T-helper 9 cell (primary cell): ENCODE results near the gene AEBP1.
"Not testable (repeated sequence)": the region's sequence is repeated elsewhere in the genome, so short reads cannot be mapped to it uniquely, and the experiment has no call there.

Source experiments
- DNase-seq: peaks from one replicate; pipeline ENCODE4 v3.0.0-alpha.2; 2020

Gene AEBP1

DNA sequence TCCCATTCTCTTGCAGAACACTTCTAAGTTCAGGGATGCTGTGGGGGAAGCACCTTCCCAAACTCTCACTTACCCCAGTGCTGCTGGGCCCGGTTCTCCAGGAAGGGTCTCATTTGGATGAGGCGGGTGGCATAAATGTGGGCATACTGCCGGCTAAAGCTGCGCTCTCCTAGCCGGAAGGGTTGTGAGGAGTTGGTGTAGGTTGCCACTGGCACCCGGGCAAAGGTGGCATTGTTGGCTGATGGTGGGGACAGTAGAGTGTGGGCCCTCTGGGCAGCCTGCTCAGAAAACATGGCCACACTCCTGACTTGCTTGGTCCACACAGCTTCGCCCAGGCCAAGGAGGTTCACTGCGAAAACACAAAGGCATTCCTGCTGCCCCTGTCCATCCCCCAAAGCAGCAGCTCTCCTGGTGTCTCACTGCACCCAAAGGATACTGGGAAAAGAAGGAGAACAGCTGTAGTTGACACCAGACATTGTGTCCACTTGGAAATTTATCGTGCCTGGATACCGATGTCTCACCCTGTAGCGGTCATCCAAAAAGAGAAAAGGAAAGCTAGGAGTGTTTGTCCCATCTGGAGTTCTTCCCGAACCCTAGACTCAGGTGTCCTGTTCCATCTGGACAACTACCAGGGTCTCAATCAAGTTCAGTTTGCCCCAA lies 17.7 kb downstream of the AEBP1 start:
- DNase-seq: no peak

DNA sequence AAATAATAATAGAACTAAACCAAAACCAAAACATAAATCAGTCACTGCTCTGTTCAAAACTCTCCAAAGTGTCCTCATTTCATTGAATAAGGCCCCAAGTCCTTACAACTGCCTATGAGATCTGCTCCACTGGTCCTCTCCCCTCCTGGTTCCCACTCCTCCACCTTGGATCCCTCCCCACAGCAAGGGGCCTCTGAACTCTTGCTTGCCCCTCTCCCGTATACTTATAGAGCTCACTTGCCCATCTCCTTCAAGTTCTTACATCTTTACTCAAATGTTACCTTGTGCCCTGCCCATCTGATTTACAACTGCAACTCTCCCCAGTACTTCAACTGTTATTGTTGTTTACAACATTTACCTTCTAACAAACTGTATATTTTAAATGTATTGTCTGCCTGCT lies 18.4 kb downstream of the AEBP1 start:
- DNase-seq: no peak

GRCh38 chr7:44123190-44124003 lies 19.3 kb downstream of the AEBP1 start, which contains the start of gene POLD2:
Gene POLD2 (minus strand): TSS chr7:44123548. CDS start chr7:44122053, 1,495 bp downstream.
- DNase-seq: peak; percentile 96

DNA sequence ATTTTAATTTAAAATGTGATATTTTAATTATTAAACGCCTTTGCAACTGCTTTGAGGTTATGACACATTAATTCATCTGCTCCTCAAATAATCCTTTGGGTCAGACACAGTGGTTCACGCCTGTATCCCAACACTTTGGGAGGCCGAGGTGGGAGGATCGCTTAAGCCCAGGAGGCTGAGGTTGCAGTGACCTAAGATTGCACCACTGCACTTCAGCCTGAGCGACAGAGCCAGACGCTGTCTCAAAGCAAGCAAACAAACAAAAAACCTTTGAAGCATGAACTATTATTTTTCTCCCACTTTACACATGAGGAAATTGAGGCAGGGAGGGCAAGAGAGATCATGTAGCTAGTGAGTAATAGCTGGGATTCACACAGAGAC lies 20.7 kb downstream of the AEBP1 start:
- DNase-seq: no peak

DNA sequence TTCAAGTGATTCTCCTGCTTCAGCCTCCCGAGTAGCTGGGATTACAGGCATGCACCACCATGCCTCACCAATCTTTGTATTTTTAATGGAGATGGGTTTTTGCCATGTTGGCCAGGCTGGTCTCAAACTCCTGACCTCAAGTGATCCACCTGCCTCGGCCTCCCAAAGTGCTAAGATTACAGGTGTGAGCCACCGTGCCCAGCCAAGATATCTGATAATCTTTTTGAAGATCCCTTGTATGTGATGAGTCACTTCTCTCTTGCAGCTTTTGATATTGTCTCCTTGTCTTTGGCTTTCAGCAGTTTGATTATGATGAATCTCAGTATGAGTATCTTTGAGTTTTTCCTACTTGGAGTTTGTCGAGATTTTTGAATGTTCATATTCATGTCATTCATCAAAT lies 22.4 kb downstream of the AEBP1 start:
- DNase-seq: not testable (repeated sequence)

- DNase-seq: no peak
Measured at GRCh38 chr7:44127161-44127560, 23.0 kb downstream of the AEBP1 start.

DNA sequence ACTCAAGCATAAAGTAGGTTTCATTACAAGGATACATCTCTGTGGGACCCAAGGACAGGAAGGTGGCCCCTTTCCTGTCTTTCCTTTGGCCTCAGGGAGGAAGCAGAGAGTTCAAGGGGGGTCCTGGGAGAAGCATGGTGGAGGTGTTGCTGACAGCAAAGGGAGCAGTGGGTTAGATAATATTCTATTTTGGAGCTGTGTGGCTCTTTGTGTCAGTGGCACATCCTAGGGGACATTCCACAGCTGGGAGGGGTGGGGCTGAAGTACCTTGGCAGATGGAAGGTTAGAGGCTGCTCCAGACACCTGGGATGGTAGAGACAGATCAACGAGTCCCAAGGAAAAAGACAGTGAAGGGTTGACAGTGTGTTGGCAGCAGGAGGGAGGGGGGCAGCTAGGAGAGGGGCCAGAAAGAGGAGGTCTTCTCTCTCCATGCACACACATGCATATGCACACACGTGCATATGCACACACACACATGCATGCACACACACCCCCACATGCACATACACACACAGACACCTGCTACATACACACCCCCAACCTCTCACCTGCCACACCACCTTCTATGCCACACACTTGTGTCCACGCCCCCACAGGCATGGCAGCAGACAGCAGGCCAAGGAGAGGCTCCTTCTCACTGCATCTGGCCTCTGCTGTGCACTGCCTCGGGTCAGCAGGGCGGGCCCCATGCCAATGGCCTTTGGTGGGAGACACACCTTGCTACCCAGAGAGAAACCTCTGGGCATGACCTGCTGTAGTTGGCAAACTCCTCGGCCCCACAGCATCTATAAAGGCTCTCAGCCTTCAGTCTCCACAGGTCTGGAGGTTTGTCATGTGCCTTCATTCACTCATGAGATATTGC lies 24.8 kb downstream of the AEBP1 start:
- DNase-seq: no peak

- no peak for DNase-seq
Measured at GRCh38 chr7:44131173-44132029, 27.3 kb downstream of the AEBP1 start.

DNA sequence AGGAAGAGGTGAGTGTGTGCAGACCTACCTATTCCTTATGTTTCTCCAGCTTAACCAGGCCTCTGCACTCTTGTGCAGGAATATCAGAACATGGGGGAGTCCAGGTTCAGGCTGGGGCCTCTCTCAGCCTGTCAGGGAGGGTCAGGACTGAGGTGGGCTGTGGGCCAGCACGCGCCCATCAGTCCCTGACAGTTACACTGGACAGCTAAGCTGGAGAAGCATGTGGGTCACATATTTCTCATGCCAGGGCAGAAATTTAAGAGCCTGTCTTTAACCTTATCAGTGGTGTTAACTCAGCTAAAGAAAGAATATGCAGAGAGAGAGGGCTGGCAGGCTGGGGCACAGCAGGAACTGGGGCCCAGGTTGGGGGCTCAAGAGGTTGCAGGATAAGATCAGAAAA lies 27.9 kb downstream of the AEBP1 start:
- no peak for DNase-seq

DNA sequence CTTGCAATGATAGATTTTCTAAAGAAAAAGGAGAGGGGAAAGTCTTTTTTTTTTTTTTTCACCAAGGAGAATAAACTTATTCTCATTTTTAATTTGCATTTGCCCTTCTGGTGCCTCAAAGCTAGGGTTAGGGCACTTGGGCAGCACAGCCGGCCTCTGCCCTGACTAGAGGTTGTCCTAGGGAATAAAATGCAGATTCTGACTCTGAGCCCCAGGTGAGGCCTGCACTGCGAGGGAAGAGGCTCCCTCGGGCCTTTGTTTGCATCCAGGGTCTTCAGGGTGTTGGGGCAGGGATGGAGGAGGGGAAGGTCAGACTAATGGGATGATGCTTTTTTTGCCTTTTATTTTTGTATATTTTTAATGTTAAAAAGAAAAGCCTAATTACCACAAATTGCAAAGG lies 29.1 kb downstream of the AEBP1 start:
- DNase-seq: no peak

- DNase-seq: no peak
Measured at GRCh38 chr7:44134943-44135628, 30.9 kb downstream of the AEBP1 start.

DNA sequence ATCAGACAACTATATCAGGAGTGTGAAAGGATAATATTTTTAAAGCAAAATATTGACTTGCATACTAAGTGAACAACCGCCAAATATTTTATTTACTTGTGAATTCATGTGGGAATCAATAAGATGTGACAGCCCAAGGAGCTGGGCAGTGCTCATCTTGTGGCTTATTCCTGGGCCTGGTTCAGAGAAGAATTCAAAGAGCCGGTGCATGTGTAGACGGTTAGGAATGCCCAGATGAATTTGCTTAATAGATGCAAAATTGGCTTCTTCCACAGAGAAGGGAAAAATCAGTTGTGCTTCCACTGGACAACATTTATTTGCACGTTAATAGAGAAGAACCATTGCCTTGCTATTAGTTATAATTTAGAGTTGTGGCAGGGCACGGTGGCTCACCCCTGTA lies 32.6 kb downstream of the AEBP1 start:
- no peak for DNase-seq

DNA sequence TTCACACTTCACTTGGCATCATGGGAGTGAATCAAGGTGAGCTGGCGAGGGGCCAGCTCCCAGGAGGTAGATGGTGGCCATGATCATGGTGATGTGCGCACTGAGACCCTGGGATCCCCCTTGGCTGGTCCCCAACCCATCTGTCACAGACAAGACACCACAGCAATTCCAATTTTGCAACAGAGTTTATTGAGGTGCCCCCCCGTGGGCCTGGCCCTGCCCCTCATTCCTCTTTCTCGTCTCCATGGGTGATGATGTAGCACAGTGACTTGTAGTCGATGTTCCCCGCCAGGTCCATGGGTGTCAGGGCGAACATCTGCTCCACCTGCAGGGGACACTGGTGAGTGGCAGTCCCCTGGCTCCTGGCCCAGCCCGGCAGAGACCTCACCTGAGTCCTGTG lies 34.6 kb downstream of the AEBP1 start:
- DNase-seq: no peak

- DNase-seq: no peak
Measured at GRCh38 chr7:44139311-44140010, 35.3 kb downstream of the AEBP1 start.

GRCh38 chr7:44140341-44140740 lies 36.2 kb downstream of the AEBP1 start:
- no peak for DNase-seq

DNA sequence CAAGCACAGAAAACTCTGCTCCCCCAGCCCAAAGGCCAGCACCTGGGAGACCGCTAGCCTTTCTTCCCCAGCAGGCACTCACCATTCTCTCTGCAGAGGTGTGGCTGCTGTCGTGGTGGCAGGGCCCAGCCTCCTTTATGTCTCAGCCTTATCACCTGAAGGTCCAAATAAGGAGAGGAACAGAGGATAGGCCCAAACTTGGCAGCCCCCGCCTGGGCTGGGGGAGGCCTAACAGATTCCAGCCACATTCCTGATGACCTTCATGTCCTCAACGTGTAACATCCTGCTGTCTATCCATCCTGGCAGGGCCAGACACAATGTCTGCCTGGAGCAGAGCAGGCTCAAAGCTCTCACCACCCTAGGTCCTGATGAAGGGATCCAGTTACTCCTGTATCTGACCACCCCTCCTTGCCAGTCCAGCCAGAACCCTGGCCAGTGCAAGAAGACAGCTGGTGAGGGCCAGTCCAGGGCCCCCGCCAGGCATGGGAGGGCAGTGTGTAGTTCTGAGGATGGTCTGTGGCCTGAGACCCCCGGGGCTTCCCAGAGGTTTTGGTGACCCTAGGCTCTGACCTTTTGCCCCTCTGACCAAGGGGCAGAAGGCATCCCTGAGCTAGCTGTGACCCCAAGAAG lies 37.2 kb downstream of the AEBP1 start, which contains the start of gene MYL7:
MYL7 (minus strand) TSS at position 112 of the 630 bp plus-strand sequence; CDS start at position 85, 27 bp downstream.
- DNase-seq: no peak

- no peak for DNase-seq
Measured at GRCh38 chr7:44142028-44142427, 37.9 kb downstream of the AEBP1 start.

- no peak for DNase-seq
Measured at GRCh38 chr7:44143646-44144250, 39.6 kb downstream of the AEBP1 start.

GRCh38 chr7:44144426-44144967 lies 40.4 kb downstream of the AEBP1 start:
- no peak for DNase-seq
